Hepatocyte (in vitro differentiated cells): ENCODE results near the gene MROH2A. TPM values are rescaled to one million over a fixed set of nuclear protein-coding genes. Genes with fewer than 3 reads are reported as not detected.
A peak's percentile ranks its signal among the peaks of the same experiment; 100 is the strongest.
"Not testable (repeated sequence)": the region's sequence is repeated elsewhere in the genome, so short reads cannot be mapped to it uniquely, and the experiment has no call there.

Experiments used
- DNase-seq: peaks from one replicate; pipeline ENCODE4 v3.0.0-alpha.2; 2016; ENCODE audit warnings: low spot score
- H2AFZ ChIP-seq: fragments of 200-600 bp; sonication (generic); 2 replicates; pipeline ENCODE4 v1.6.0; 2016; ENCODE audit warnings: antibody characterized with exemption, mild to moderate bottlenecking
- H3K27ac ChIP-seq: fragments of 200-600 bp; sonication (generic); 2 replicates; pipeline ENCODE4 v1.5.1; 2016; ENCODE audit warnings: mild to moderate bottlenecking
- H3K27me3 ChIP-seq: fragments of 200-600 bp; sonication (generic); 2 replicates; pipeline ENCODE4 v1.6.1; 2016
- H3K36me3 ChIP-seq: fragments of 200-600 bp; sonication (generic); replicated peaks from 2 replicates; pipeline ENCODE4 v1.5.1; 2016; ENCODE audit warnings: low read depth; ENCODE audit not compliant: insufficient read depth
- H3K4me1 ChIP-seq: fragments of 200-600 bp; sonication (generic); 2 replicates; pipeline ENCODE4 v1.5.1; 2016; ENCODE audit warnings: mild to moderate bottlenecking, moderate library complexity; ENCODE audit not compliant: insufficient read depth
- H3K4me2 ChIP-seq: fragments of 200-600 bp; sonication (generic); 2 replicates; pipeline ENCODE4 v1.6.0; 2016
- H3K4me3 ChIP-seq: fragments of 200-600 bp; sonication (generic); 2 replicates; pipeline ENCODE4 v1.5.1; 2016; ENCODE audit warnings: mild to moderate bottlenecking
- H3K79me2 ChIP-seq: fragments of 200-600 bp; sonication (generic); 2 replicates; pipeline ENCODE4 v1.6.0; 2017; ENCODE audit warnings: mild to moderate bottlenecking
- H3K9me2 ChIP-seq: fragments of 200-600 bp; sonication (generic); replicated peaks from 2 replicates; pipeline ENCODE4 v1.6.0; 2017; ENCODE audit warnings: mild to moderate bottlenecking; ENCODE audit not compliant: insufficient read depth
- H3K9me3 ChIP-seq: fragments of 200-600 bp; sonication (generic); 2 replicates; pipeline ENCODE4 v1.5.1; 2016; ENCODE audit warnings: low read depth, mild to moderate bottlenecking
- H4K20me1 ChIP-seq: fragments of 200-600 bp; sonication (generic); 2 replicates; pipeline ENCODE4 v1.6.0; 2016; ENCODE audit warnings: mild to moderate bottlenecking; ENCODE audit not compliant: insufficient read depth, poor library complexity, severe bottlenecking
- EZH2 ChIP-seq: fragments of 200-600 bp; sonication (generic); IDR thresholded peaks from 2 replicates; pipeline ENCODE4 v1.6.1; 2016; ENCODE audit warnings: antibody characterized with exemption, mild to moderate bottlenecking, borderline replicate concordance
- EZH2phosphoT487 ChIP-seq: fragments of 200-600 bp; sonication (generic); IDR thresholded peaks from one replicate; pipeline ENCODE4 v1.6.1; 2018; ENCODE audit warnings: antibody characterized with exemption, mild to moderate bottlenecking, low read depth, moderate library complexity; ENCODE audit not compliant: unreplicated experiment, severe bottlenecking
- WGBS: methylation state at CpG from one replicate; pipeline ENCODE4 v1.1.6; 2016; ENCODE audit warnings: low lambda C conversion rate; ENCODE audit errors: missing lambda C conversion rate; 5-methylcytosine and 5-hydroxymethylcytosine counted together
- polyA plus RNA-seq: library from polyadenylated mRNA; unstranded; fragments of >200 nt; fragmentation: Nextera tagmentation; extraction: Ambion mirVana; gene quantifications from 2 replicates; pipeline ENCODE4 v1.2.1, GENCODE V29; 2016
- total RNA-seq: library from RNA; depleted of rRNA; stranded (reverse); fragments of >200 nt; gene quantifications from 2 replicates; pipeline ENCODE4 v1.2.3, GENCODE V29; 2014
- TF ChIP-seq, protein P1 (sequence below): fragments of 200-600 bp; sonication (generic); IDR thresholded peaks from 2 replicates; pipeline ENCODE4 v1.5.1; 2016; ENCODE audit warnings: antibody characterized with exemption, mild to moderate bottlenecking; ENCODE audit not compliant: poor library complexity

MROH2A gene
- total and polyA plus RNA-seq, 2 experiments from 2014 or later = not detected

DNA sequence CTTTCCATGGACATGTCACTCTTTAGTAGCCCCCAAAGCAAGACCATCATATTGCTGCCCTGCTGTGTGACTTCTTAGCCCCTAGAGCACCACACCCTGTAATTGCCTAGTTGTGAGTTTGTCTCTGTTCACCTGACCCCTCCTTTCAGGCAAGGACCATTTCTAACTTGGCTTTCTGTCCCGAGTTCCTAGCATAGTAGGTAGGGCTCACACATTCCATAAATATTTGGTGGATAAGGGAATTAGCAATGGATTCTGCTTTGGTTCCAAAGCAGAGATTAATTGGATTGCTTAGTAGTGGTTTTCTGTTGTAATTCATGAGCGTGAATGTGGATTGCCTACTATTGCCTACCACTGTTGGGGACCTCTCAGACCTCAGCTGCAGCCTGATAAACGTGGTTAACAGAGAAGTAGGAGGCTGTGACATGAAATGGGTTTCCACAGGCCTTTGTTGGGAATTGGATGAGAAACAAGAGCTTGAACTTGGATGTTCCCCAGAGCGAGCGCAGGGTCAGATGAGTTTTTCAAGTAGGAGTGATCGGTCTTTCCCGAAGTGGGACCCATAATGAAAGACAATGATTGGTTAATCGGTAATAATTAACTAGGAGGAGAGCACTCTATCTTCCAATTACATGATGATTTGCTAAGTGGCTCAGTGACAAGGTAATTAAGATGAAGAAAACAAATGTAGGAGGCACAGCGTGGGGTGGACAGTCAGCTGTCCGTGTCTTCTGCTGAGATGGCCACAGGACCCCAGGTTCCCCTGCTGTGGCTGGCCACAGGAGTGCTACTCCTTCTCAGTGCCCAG lies 31.5 kb upstream of the MROH2A start:
- Histone ChIP-seq H3K9me2 (no peaks in the 10 kb centered on the region), H3K9me3 (no peaks in the 10 kb centered on the region), H3K4me2 (no peak overlapping the region), H3K27ac (peak overlapping the region; percentile 60), H3K36me3 (no peaks in the 10 kb centered on the region), H3K79me2 (no peaks in the 10 kb centered on the region), H4K20me1 (no peaks in the 10 kb centered on the region), H3K4me3 (no peak overlapping the region), H3K4me1 (peaks cover 10% of the 10 kb centered on the region), H3K27me3 (no peaks in the 10 kb centered on the region), H2AFZ (no peak overlapping the region)
- no peak for TF ChIP-seq EZH2
- 81% methylated on average over 10 of the region's 10 CpGs for WGBS
- DNase-seq = no peak

DNA sequence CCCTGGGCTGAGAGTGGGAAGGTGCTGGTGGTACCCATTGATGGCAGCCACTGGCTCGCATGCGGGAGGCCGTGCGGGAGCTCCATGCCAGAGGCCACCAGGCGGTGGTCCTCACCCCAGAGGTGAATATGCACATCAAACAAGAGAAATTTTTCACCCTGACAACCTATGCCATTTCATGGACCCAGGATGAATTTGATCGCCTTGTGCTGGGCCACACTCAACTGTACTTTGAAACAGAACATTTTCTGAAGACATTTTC lies 30.9 kb upstream of the MROH2A start:
- H3K4me3 ChIP-seq = no peak overlapping the region
- H3K27ac ChIP-seq = no peak overlapping the region
- H3K9me3 ChIP-seq = no peaks in the 10 kb centered on the region
- no peaks in the 10 kb centered on the region for H4K20me1 ChIP-seq
- TF ChIP-seq EZH2 = no peak
- TF ChIP-seq, protein P1, sequence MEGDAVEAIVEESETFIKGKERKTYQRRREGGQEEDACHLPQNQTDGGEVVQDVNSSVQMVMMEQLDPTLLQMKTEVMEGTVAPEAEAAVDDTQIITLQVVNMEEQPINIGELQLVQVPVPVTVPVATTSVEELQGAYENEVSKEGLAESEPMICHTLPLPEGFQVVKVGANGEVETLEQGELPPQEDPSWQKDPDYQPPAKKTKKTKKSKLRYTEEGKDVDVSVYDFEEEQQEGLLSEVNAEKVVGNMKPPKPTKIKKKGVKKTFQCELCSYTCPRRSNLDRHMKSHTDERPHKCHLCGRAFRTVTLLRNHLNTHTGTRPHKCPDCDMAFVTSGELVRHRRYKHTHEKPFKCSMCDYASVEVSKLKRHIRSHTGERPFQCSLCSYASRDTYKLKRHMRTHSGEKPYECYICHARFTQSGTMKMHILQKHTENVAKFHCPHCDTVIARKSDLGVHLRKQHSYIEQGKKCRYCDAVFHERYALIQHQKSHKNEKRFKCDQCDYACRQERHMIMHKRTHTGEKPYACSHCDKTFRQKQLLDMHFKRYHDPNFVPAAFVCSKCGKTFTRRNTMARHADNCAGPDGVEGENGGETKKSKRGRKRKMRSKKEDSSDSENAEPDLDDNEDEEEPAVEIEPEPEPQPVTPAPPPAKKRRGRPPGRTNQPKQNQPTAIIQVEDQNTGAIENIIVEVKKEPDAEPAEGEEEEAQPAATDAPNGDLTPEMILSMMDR = no peak
- TF ChIP-seq EZH2phosphoT487 = no peak
- no peak overlapping the region for H3K4me2 ChIP-seq
- no peaks in the 10 kb centered on the region for H3K79me2 ChIP-seq
- no peaks in the 10 kb centered on the region for H3K9me2 ChIP-seq
- H3K4me1 ChIP-seq = peaks cover 10% of the 10 kb centered on the region
- 92% methylated on average over 6 of the region's 6 CpGs for WGBS
- H3K36me3 ChIP-seq = no peaks in the 10 kb centered on the region
- H2AFZ ChIP-seq = no peak overlapping the region
- no peaks in the 10 kb centered on the region for H3K27me3 ChIP-seq
- no peak for DNase-seq

DNA sequence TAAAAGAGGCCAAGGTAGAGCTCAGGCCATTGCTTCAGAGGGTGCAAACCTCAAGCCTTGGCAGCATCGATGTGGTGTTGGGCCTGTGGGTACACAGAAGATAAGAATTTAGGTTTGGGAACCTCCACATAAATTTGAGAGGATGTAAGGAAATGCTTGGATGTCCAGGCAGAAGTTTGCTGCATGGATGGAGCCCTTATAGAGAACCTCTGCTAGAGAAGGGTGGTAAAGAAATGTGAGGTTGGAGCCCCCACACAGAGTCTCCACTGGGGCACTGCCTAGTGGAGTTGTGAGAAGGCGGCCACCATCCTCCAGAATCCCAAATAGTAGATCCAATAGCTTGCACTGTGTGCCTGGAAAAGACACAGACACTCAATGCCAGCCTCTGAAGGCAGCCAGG lies 27.4 kb upstream of the MROH2A start:
- H3K27ac ChIP-seq, H3K4me2 ChIP-seq, H3K27me3 ChIP-seq, H3K36me3 ChIP-seq, H3K4me1 ChIP-seq, H3K79me2 ChIP-seq, H3K9me2 ChIP-seq, H3K9me3 ChIP-seq, H2AFZ ChIP-seq, H3K4me3 ChIP-seq, H4K20me1 ChIP-seq, DNase-seq: not testable (repeated sequence)
- WGBS = 76% methylated on average over 2 of the region's 2 CpGs

DNA sequence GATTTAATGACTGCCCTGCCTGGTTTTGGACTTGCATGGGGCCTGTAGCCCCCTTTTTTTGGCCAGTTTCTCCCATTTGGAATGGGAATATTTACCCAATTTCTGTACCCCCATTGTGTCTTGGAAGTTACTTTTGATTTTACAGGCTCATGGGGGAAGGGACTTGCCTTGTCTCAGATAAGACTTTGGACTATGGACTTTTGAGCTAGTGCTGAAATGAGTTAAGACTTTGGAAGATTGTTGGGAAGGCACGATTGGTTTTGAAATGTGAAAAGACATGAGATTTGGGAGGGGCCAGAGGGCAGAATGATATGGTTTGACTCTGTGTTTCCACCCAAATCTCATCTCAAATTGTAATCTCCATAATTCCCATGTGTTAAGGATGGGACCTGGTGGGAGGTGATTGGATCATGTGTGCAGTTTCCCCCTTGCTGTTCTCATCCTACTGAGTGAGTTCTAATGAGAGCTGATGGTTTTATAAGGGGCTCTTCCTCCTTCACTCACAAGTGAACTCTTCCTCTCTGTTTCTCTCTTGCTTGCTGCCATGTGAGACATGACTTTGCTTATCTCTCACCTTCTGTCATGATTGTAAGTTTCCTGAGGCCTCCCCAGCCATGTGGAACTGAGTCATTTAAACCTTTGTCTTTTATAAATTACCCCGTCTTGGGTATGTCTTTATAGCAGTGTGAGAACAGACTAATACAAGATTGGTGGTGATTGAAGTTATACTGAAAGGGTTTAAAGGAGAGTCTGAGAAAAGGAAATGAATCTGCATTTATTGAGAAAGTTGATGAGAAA lies 26.7 kb upstream of the MROH2A start:
- H3K27ac ChIP-seq, H3K9me2 ChIP-seq, H3K4me3 ChIP-seq, H3K27me3 ChIP-seq, H3K9me3 ChIP-seq, H4K20me1 ChIP-seq, H3K4me1 ChIP-seq, H3K36me3 ChIP-seq, DNase-seq, H3K4me2 ChIP-seq, H2AFZ ChIP-seq, H3K79me2 ChIP-seq: not testable (repeated sequence)
- 55% methylated on average over 2 of the region's 2 CpGs for WGBS
